K562 (cell line): ENCODE measurements around the gene SMCP. TPM values are rescaled to one million over a fixed set of nuclear protein-coding genes. Genes with fewer than 3 reads are reported as not detected.

ENCODE experiments used
- FOXA1 ChIP-seq: fragments of 450-650 bp; IDR thresholded peaks from 2 replicates; pipeline ENCODE4 v1.6.1; 2016; ENCODE audit warnings: mild to moderate bottlenecking, borderline replicate concordance
- PTBP1 ChIP-seq: fragments of 200-400 bp; formaldehyde crosslinking; IDR thresholded peaks from 2 replicates; pipeline ENCODE4 v1.6.1; 2017; ENCODE audit warnings: low read depth, low read length
- STAG1 ChIP-seq: sonication (generic); formaldehyde crosslinking; IDR thresholded peaks from 2 replicates; pipeline ENCODE4 v1.5.0; 2020; ENCODE audit warnings: missing genetic modification reagents, borderline replicate concordance
- ZSCAN32 ChIP-seq: fragments of 450-650 bp; formaldehyde crosslinking; IDR thresholded peaks from 2 replicates; pipeline ENCODE4 v1.4.0; 2020; ENCODE audit warnings: mild to moderate bottlenecking, moderate library complexity
- polyA plus RNA-seq, 8 experiments: library from polyadenylated mRNA; depleted of rRNA in 4 of 8; stranded (reverse) in 5 of 8; unstranded in 3 of 8; fragments of >200 nt; fragmentation: Nextera tagmentation in 2 of 8; fragmentation: Illumina TruSeq in 1 of 8; extraction: Ambion mirVana in 2 of 8; extraction: Trizol in 1 of 8; gene quantifications; 2 replicates each; pipeline versions ENCODE4 v1.2.1 to v1.2.3, GENCODE V29; 2011 to 2014; ENCODE audit warnings: inconsistent platforms in 1 of 8, missing spikeins in 1 of 8
- total RNA-seq, 7 experiments: library from RNA; depleted of rRNA in 6 of 7; stranded (reverse); fragments of >200 nt in 6 of 7; fragmentation: Illumina TruSeq in 2 of 7; extraction: Trizol in 2 of 7; gene quantifications; 2 replicates each; pipeline versions ENCODE4 v1.2.1 to v1.2.3, GENCODE V29; 2011 to 2021; ENCODE audit warnings: low replicate concordance in 1 of 7
- TF ChIP-seq, protein P1 (sequence below): fragments of 250-450 bp; sonication (Bioruptor Pico); IDR thresholded peaks from 2 replicates; pipeline ENCODE4 v1.4.0; 2020

Gene SMCP
- total and polyA plus RNA-seq, 9 of the 15 experiments (the other 6 are each of a cell fraction or from before 2014, with no cell fraction given): not detected

- TF ChIP-seq, protein P1, sequence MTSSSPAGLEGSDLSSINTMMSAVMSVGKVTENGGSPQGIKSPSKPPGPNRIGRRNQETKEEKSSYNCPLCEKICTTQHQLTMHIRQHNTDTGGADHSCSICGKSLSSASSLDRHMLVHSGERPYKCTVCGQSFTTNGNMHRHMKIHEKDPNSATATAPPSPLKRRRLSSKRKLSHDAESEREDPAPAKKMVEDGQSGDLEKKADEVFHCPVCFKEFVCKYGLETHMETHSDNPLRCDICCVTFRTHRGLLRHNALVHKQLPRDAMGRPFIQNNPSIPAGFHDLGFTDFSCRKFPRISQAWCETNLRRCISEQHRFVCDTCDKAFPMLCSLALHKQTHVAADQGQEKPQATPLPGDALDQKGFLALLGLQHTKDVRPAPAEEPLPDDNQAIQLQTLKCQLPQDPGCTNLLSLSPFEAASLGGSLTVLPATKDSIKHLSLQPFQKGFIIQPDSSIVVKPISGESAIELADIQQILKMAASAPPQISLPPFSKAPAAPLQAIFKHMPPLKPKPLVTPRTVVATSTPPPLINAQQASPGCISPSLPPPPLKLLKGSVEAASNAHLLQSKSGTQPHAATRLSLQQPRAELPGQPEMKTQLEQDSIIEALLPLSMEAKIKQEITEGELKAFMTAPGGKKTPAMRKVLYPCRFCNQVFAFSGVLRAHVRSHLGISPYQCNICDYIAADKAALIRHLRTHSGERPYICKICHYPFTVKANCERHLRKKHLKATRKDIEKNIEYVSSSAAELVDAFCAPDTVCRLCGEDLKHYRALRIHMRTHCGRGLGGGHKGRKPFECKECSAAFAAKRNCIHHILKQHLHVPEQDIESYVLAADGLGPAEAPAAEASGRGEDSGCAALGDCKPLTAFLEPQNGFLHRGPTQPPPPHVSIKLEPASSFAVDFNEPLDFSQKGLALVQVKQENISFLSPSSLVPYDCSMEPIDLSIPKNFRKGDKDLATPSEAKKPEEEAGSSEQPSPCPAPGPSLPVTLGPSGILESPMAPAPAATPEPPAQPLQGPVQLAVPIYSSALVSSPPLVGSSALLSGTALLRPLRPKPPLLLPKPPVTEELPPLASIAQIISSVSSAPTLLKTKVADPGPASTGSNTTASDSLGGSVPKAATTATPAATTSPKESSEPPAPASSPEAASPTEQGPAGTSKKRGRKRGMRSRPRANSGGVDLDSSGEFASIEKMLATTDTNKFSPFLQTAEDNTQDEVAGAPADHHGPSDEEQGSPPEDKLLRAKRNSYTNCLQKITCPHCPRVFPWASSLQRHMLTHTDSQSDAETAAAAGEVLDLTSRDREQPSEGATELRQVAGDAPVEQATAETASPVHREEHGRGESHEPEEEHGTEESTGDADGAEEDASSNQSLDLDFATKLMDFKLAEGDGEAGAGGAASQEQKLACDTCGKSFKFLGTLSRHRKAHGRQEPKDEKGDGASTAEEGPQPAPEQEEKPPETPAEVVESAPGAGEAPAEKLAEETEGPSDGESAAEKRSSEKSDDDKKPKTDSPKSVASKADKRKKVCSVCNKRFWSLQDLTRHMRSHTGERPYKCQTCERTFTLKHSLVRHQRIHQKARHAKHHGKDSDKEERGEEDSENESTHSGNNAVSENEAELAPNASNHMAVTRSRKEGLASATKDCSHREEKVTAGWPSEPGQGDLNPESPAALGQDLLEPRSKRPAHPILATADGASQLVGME (CRISPR knock-in tag): no peak
- TF ChIP-seq PTBP1 (no peak), ZSCAN32 (CRISPR knock-in tag) (no peak), STAG1 (no peak), FOXA1 (no peak)
These were observed 7.0 kb upstream of the SMCP start (continued) for GRCh38 chr1:152870831-152871730.
